Stimulated activated CD8-positive, alpha-beta memory T cell treated with anti-CD3 and anti-CD28 coated beads, Interleukin-7, amount 100 ng/mL, for 24 hours (primary cell): ENCODE measurements around the gene ELOB.

Experiments used
- DNase-seq: peaks from one replicate; pipeline ENCODE4 v3.0.0-alpha.2; 2020; ENCODE audit warnings: low read depth

ELOB gene

DNA sequence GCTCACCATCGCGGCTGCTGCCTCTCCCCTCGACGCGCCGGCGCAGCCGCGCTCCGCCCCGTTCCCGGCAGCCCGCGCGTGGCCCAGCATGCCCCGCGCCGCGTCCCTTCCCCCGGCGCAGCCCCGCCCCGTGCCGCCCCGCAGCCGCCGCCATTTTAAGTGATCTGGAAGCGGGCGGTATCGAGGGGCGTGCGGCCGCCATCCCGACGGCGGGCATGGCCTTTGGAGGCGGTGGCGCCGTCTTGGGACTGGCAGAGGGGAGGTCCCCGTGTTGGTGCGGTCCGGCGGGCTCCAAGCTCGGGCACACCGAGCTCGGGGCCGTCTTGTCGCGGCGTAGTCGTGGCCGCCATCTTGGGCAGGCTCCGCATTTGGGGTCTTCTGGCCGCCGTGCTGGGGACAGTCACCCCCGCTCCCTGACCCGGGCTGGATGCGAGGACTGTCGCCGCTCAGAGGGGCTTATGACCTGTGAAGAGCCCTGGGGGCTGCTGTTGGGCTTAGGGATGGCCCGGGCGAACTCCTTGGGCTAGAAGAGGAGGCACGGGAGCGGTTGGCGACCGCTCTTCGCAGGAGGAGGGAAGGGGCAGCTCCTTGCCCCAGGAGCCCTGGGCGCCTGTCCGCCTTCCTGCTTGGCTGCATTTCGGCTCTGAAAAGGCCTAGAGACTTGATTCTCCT is at the start of gene ELOB:
Gene ELOB (minus strand): TSS at position 50 of the 672 bp plus-strand sequence. CDS start 41 bp downstream, at position 9.
- DNase-seq, result peak; percentile 82

DNA sequence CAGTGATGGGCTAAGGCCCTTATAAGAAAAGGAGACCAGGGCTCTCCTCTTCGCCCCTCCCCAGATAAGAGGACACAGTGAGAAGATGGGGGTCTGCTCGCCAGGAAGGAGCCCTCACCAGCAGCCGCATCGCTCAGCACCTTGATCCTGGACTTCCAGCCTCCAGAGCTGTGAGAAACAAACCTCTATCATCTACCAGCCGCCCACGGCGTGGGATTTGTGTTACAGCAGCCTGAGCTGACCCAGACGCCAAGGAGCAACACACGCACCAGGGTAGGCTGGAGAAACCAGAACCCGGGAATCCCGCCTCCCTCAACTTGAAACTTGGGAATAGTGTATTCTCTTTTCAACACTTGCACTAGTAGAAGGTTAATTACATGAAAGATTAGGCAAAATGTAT is 48.8 kb upstream of the ELOB start:
- DNase-seq, result no peak

DNA sequence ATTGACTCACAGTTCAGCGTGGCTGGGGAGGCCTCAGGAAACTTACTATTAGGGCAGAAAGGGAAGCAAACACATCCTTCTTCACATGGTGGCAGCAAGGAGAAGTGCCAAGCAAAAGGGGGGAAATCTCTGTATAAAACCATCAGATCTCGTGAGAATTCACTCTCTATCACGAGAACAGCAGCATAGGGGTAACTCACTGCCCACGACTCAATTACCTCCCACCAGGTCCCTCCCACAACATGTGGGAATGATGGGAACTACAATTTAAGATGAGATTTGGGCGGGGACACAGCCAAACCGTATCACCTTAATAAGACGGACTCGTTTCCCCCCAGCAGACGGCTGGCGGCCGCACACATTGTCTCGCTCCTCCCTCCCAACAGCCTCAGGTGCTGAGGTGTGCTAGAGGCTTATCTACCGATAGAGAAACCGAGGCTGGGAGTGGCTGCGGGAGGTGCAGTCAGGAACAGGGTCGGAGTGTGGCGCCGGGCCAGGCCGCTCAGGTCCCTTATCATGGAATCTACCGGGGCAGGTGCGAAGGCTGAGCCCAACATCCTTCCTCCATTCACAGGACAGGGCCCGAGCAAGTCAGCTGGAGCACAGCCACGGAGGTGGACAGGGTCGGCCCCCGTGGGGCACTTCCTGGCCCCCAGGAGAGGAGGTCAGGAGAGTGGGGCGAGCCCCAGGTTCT is 48.1 kb upstream of the ELOB start:
- DNase-seq, result no peak

DNA sequence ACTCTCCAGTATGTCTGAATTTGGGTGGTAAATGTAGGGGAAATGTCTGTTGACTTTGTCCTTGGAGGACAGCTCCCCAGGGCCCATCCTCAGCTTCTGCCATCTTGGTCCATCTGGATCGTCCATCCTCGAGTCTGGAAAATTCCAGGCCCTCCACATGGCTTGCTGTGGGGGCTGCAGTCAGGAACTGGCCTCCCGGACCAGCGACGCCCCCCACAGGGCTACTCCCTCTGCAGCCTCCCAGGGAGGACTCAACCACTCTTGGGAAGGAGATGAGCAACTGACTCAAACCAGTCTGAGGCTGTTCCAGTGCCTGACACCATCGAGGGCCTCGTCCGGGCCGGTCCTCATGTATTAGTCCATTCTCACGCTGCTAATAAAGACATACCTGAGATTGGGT is 47.5 kb upstream of the ELOB start:
- DNase-seq, result no peak

GRCh38 chr16:2822496-2822895 is 45.4 kb upstream of the ELOB start:
- DNase-seq, result no peak

GRCh38 chr16:2822158-2822495 is 45.0 kb upstream of the ELOB start:
- DNase-seq, result no peak

DNA sequence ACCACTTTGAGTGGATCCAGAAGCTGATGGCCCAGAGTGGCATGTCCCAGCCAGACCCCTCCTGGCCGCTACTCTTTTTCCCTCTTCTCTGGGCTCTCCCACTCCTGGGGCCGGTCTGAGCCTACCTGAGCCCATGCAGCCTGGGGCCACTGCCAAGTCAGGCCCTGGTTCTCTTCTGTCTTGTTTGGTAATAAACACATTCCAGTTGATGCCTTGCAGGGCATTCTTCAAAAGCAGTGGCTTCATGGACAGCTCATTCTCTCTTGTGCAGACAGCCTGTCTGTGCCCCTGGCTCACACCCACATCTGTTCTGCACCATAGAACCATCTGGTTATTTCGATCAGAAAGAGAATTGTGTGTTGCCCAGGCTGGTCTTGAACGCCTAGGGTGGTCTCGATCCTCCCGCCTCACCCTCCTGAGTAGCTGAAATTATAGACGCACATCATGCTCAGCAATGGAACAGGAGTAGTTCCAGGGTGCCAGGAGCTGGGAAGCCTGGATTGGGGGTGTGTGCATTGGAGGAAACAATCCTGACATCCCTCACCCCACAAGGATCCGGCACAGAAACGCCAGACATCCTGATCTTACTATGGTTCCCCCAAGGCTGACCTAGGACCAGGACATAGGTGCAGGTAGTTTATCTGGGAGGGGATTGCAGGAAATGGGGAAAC is 44.5 kb upstream of the ELOB start:
- DNase-seq, result no peak

GRCh38 chr16:2820836-2821486 is 43.9 kb upstream of the ELOB start:
- no peak for DNase-seq

- DNase-seq, result no peak
Observed at GRCh38 chr16:2819939-2820835, 43.1 kb upstream of the ELOB start.

GRCh38 chr16:2819179-2819938 is 42.3 kb upstream of the ELOB start:
- DNase-seq, result no peak

DNA sequence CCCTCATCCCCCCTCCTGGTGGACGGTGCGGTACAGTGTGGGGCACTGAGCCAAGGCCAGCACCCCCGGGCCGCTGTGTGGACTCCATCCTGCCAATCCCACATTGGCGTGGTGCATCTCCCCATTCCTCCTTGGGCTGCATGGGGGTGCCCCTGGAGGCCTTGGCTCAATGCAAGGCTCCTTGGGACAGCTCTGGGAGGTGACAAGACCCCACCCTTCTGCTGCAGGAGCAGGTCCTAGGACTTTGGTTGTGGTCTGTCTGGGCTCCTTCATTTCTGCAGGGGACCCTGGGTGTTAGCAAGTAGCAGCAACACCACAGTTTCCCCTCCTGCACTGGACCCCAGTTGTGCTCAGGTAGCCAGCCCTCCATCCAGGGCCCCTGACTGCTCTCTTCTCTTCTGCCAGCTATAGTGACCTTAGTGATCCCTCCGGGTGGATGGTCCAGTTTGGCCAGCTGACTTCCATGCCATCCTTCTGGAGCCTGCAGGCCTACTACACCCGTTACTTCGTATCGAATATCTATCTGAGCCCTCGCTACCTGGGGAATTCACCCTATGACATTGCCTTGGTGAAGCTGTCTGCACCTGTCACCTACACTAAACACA is 41.3 kb upstream of the ELOB start:
- no peak for DNase-seq

DNA sequence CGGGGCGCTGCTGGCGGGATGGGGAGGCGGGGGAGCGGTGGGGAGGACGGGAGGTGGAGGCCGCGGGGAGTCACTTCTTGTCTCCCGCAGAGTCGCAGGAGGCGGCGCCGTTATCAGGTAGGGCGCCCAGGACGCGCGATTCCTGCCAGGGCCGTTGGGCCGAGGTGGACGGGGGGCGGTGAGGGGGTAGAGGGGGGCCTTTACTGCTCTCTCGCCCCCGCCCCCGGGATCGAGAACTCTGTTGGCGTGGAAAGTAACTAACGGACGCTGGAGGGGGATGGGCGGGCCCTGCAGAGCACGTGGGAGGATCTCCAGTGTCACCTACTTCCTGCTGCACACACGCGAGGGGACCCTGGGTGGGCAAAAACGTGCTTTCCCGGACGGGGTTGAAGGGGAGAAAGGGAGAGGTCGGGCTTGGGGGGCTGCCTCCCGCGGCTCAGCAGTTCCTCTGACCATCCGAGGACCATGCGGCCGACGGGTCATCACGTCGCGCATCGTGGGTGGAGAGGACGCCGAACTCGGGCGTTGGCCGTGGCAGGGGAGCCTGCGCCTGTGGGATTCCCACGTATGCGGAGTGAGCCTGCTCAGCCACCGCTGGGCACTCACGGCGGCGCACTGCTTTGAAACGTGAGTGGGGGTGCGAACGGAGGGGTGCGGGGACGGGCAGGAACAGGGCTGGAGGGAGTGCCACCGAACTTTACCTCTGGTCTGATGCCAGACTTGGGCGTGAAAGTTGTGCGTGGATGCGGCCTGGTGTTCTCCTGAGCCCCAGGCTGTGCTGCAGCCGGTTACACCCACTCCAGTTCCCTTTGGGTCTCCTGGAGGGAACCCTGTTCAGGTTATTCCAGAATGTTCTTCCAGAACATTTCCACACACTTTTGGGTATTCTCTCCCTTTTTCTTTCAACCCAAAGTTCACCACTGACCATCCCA is 40.5 kb upstream of the ELOB start:
- no peak for DNase-seq

DNA sequence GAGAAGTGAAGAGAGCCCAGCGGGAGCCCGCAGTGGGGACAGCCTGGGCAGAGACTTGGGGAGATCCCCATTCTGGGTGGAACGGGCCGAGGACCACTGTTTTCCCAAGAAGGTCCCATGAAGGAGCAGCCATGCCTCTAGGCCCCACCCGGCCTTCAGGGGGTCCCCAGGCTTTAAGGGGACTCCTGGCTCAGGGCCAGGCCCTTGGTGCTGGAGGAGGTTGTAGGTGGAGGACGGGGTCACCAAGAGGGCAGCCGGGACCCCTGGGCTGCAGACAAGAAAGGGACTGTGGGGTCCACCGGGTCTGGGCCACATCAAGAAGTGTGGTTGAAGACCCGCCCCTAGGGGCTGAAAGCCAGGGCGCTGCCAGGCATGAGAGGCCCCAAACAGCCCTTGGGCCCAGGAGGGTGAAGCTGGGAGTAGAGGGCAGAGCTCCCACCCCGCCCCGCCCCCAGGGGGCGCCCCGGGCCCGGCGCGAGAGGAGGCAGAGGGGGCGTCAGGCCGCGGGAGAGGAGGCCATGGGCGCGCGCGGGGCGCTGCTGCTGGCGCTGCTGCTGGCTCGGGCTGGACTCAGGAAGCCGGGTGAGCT is 39.8 kb upstream of the ELOB start, which contains the start of gene PRSS21:
Gene PRSS21 (plus strand): TSS at position 487 of the 589 bp plus-strand sequence. CDS start 32 bp downstream, at position 519.
- no peak for DNase-seq

DNA sequence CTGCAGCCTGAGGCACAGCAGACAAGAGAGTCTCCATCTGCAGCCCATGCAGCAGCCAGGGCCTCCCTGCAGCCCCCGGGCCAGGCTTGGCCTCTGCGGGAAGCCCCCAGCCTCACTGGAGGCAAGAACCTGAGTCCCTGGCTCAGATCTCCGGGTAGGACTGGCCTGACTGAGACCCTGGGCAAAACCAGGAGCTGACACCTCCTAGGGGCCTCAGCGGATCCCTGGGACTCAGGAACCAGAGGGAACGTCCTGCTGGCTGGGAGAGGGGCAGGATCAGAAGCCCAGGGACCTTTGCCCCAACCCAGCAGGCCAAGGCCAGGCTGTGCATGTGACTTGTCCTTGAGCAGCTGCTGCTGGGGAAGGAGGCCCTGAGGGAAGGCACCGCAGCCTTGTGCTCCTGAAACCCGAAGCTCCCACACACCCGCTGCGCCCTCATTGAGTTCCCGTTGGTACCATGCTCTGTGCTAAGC is 38.3 kb upstream of the ELOB start:
- DNase-seq, result no peak

- DNase-seq, result no peak
Observed at GRCh38 chr16:2814551-2815298, 37.6 kb upstream of the ELOB start.

- DNase-seq, result no peak
Observed at GRCh38 chr16:2813771-2814221, 36.7 kb upstream of the ELOB start.

- DNase-seq, result no peak
Observed at GRCh38 chr16:2811703-2812471, 34.8 kb upstream of the ELOB start.
